HepG2 (cell line): ENCODE results near the gene PDZRN4. TPM values are rescaled to one million over a fixed set of nuclear protein-coding genes. Genes with fewer than 3 reads are reported as not detected.

Experiments used
- ATAC-seq: fragments of 200-7000 bp; cut with Tn5 transposase; 3 replicates; pipeline ENCODE4 v1.9.1; 2020; ENCODE audit warnings: mild to moderate bottlenecking, moderate library complexity
- BruUV-seq: library from RNA; stranded (reverse); fragments of 400-500 nt; replicated peaks from 2 replicates; lab custom pipeline; 2021; lab: Mats Ljungman, UMichigan
- CTCF ChIA-PET: fragments of 300-600 bp; formaldehyde crosslinking; extraction: SDS; loops from one replicate; lab custom pipeline; 2021; ENCODE audit warnings: low total read pairs, inconsistent platforms, low intra/inter-chr PET ratio; lab: Yijun Ruan, JAX
- POLR2A ChIA-PET: fragments of 350-600 bp; sonication (Branson Sonifier 250); formaldehyde crosslinking; loops from one replicate; lab custom pipeline; 2020; ENCODE audit warnings: antibody characterized with exemption, inconsistent platforms; lab: Yijun Ruan, JAX
- DNase-seq: peaks from one replicate; pipeline ENCODE4 v3.0.0-alpha.2; 2015; ENCODE audit warnings: low spot score
- FAIRE-seq: peaks from 3 replicates; lab custom pipeline; 2011; peaks lifted over from hg19 to GRCh38; lab: Jason Lieb, UNC
- H2AFZ ChIP-seq: one replicate; pipeline ENCODE4 v1.6.1; 2011; ENCODE audit warnings: low read length, inconsistent platforms
- H3K27ac ChIP-seq: fragments of 300-600 bp; 3 replicates; pipeline ENCODE4 v1.8.0; 2011; ENCODE audit warnings: mixed run types, mild to moderate bottlenecking, mixed read lengths, low read length, inconsistent platforms; ENCODE audit not compliant: insufficient read depth; ENCODE audit errors: extremely low read length
- H3K27me3 ChIP-seq, 2 experiments: fragments of 200-600 bp in 1 of 2; 2 replicates in 1 of 2; 3 replicates in 1 of 2; pipeline versions ENCODE4 v1.6.0 to v1.8.0; 2011; ENCODE audit warnings: low read length in 2 of 2, mild to moderate bottlenecking in 2 of 2, moderate library complexity in 2 of 2, inconsistent platforms in 1 of 2; ENCODE audit not compliant: insufficient read depth in 2 of 2, control insufficient read depth in 1 of 2
- H3K36me3 ChIP-seq, 2 experiments: fragments of 200-600 bp in 1 of 2; replicated peaks in 1 of 2; 2 replicates in 1 of 2; 3 replicates in 1 of 2; pipeline versions ENCODE4 v1.5.1 to v1.8.0; 2011; ENCODE audit warnings: low read length in 2 of 2, inconsistent platforms in 1 of 2; ENCODE audit not compliant: insufficient read depth in 2 of 2, control insufficient read depth in 1 of 2
- H3K4me1 ChIP-seq: 2 replicates; pipeline ENCODE4 v1.5.1; 2012; ENCODE audit warnings: low read length, inconsistent platforms; ENCODE audit not compliant: insufficient read depth
- H3K4me2 ChIP-seq: 2 replicates; pipeline ENCODE4 v1.6.0; 2011; ENCODE audit warnings: low read depth, low read length, inconsistent platforms
- H3K4me3 ChIP-seq, 3 experiments: fragments of 200-600 bp in 1 of 3; sonication (generic), shearing (Covaris generic) in 1 of 3; replicated peaks in 1 of 3; 2 replicates each; pipeline ENCODE4 v1.5.1; 2011 to 2016; ENCODE audit warnings: low read length in 3 of 3, inconsistent platforms in 2 of 3, low read depth in 2 of 3, mild to moderate bottlenecking in 2 of 3, control low read depth in 1 of 3, mixed read lengths in 1 of 3; ENCODE audit not compliant: insufficient read depth in 1 of 3
- H3K79me2 ChIP-seq: one replicate; pipeline ENCODE4 v1.6.1; 2011; ENCODE audit warnings: low read length, inconsistent platforms; ENCODE audit not compliant: insufficient read depth
- H3K9ac ChIP-seq: 2 replicates; pipeline ENCODE4 v1.6.0; 2011; ENCODE audit warnings: mild to moderate bottlenecking, low read depth, low read length, inconsistent platforms; ENCODE audit not compliant: insufficient read depth
- H3K9me3 ChIP-seq: 2 replicates; pipeline ENCODE4 v1.5.1; 2012; ENCODE audit warnings: mild to moderate bottlenecking, low read length
- H4K20me1 ChIP-seq: 2 replicates; pipeline ENCODE4 v1.6.0; 2011; ENCODE audit warnings: inconsistent platforms, mild to moderate bottlenecking, low read length, moderate library complexity; ENCODE audit not compliant: insufficient read depth
- CENPT ChIP-seq: sonication (generic); formaldehyde crosslinking; IDR thresholded peaks from 2 replicates; pipeline ENCODE4 v1.8.0; 2022; ENCODE audit warnings: low read depth, mild to moderate bottlenecking, moderate library complexity, missing genetic modification reagents
- GATAD1 ChIP-seq: IDR thresholded peaks from 2 replicates; pipeline ENCODE4 v1.6.1; 2016; ENCODE audit warnings: missing genetic modification reagents, missing compliant biosample characterization
- HMGXB3 ChIP-seq: sonication (generic); formaldehyde crosslinking; IDR thresholded peaks from 2 replicates; pipeline ENCODE4 v1.4.0; 2020; ENCODE audit warnings: missing genetic modification reagents, borderline replicate concordance
- MAFF ChIP-seq: IDR thresholded peaks from 2 replicates; pipeline ENCODE4 v1.6.1; 2011; ENCODE audit warnings: low read depth, low read length, improper control_type of control experiment
- SALL2 ChIP-seq: sonication (generic); formaldehyde crosslinking; IDR thresholded peaks from 2 replicates; pipeline ENCODE4 v1.8.1; 2023; ENCODE audit warnings: mild to moderate bottlenecking, missing genetic modification reagents, inconsistent platforms
- TARDBP ChIP-seq: sonication (generic); formaldehyde crosslinking; IDR thresholded peaks from 2 replicates; pipeline ENCODE4 v1.8.0; 2022; ENCODE audit warnings: mild to moderate bottlenecking, missing genetic modification reagents
- ZBTB21 ChIP-seq: sonication (generic); formaldehyde crosslinking; IDR thresholded peaks from 2 replicates; pipeline ENCODE4 v1.4.0; 2020; ENCODE audit warnings: missing genetic modification reagents
- ZNF431 ChIP-seq: sonication (generic); formaldehyde crosslinking; IDR thresholded peaks from 2 replicates; pipeline ENCODE4 v1.9.0; 2022; ENCODE audit warnings: missing genetic modification reagents, low read depth, mild to moderate bottlenecking, borderline replicate concordance
- ZNF704 ChIP-seq: sonication (generic); formaldehyde crosslinking; IDR thresholded peaks from 2 replicates; pipeline ENCODE4 v1.8.1; 2023; ENCODE audit warnings: mild to moderate bottlenecking, inconsistent platforms, moderate library complexity, missing genetic modification reagents, borderline replicate concordance
- WGBS: methylation state at CpG from one replicate; pipeline ENCODE4 v1.1.6; 2017; ENCODE audit warnings: low lambda C conversion rate; 5-methylcytosine and 5-hydroxymethylcytosine counted together
- in situ Hi-C: cut with HindIII; loops from 2 replicates; pipeline ENCODE4 v1.10.0; 2017; ENCODE audit warnings: low pct_unique_long_range_greater_than_20kb; ENCODE audit not compliant: extremely low pct_ligation_motif_present
- intact Hi-C: fragments of 100-400 bp; cut with micrococcal nuclease; formaldehyde crosslinking; loops from one replicate; pipeline ENCODE4 v1.10.0; 2022; ENCODE audit not compliant: unreplicated experiment
- polyA plus RNA-seq, 8 experiments: library from polyadenylated mRNA; depleted of rRNA in 3 of 8; stranded (reverse) in 7 of 8; unstranded in 1 of 8; fragments of >200 nt; fragmentation: Illumina TruSeq in 4 of 8; extraction: Trizol in 4 of 8; gene quantifications; 2 replicates each; pipeline versions ENCODE4 v1.2.1 to v1.2.3, GENCODE V29; 2011 to 2016; ENCODE audit warnings: low read depth in 4 of 8, missing spikeins in 1 of 8, mixed read lengths in 1 of 8; ENCODE audit not compliant: insufficient read depth in 1 of 8
- total RNA-seq, 5 experiments: library from RNA; depleted of rRNA; stranded (reverse); fragments of >200 nt; fragmentation: Illumina TruSeq; extraction: Trizol; gene quantifications; 2 replicates each; pipeline ENCODE4 v1.2.3, GENCODE V29; 2016; ENCODE audit warnings: low read depth in 1 of 5

The PDZRN4 gene
- total and polyA plus RNA-seq, 2 of the 13 experiments (the other 11 are each of a cell fraction or from before 2014, with no cell fraction given): not detected

- no peak for TF ChIP-seq HMGXB3 (CRISPR knock-in tag)
Measured at GRCh38 chr12:41269056-41269455, 80.9 kb downstream of the PDZRN4 start (continued).

- POLR2A ChIA-PET: no interaction called here
- intact Hi-C loops: no loop called here
- in situ Hi-C loops: no loop called here
- Histone ChIP-seq H4K20me1 (no peaks in the 10 kb centered on the region), H3K9me3 (no peaks in the 10 kb centered on the region), H3K27ac (no peak overlapping the region), H3K36me3 (no peaks in the 10 kb centered on the region), H3K79me2 (no peaks in the 10 kb centered on the region), H3K4me1 (no peaks in the 10 kb centered on the region), H3K4me3 (no peak overlapping the region)
- no peak for FAIRE-seq
- WGBS: 0% methylated on average over 3 of the region's 3 CpGs
- no peak for TF ChIP-seq ZNF704
- TF ChIP-seq ZNF431: no peak
- no peak for TF ChIP-seq GATAD1 (CRISPR knock-in tag)
- no peak for TF ChIP-seq HMGXB3 (CRISPR knock-in tag)
- TF ChIP-seq MAFF: no peak
- TF ChIP-seq TARDBP (CRISPR knock-in tag): no peak
- no peak for TF ChIP-seq CENPT (CRISPR knock-in tag)
- no peak for TF ChIP-seq SALL2
- TF ChIP-seq ZBTB21 (CRISPR knock-in tag): no peak
- TF ChIP-seq, all 625 proteins: peak for 0
- Histone ChIP-seq H2AFZ (no peak overlapping the region), H3K4me2 (no peak overlapping the region), H3K27me3 (no peaks in the 10 kb centered on the region), H3K9ac (no peak overlapping the region)
- ATAC-seq (no peak), DNase-seq (no peak)
- BruUV-seq: no TSS peak
- CTCF ChIA-PET: no interaction called here
Measured at GRCh38 chr12:41271489-41271888, 83.4 kb downstream of the PDZRN4 start.
